OCI-LY3 (cell line): ENCODE results near the gene MAPKBP1.

Experiments used
- H2AFZ ChIP-seq: fragments of 200-600, 300-600 bp; shearing (Covaris generic); 2 replicates; pipeline ENCODE4 v1.6.0; 2014; ENCODE audit warnings: antibody characterized with exemption, low read depth, low read length
- H3K27ac ChIP-seq: fragments of 200-600, 300-600 bp; sonication (generic); 2 replicates; pipeline ENCODE4 v1.5.1; 2014; ENCODE audit warnings: mild to moderate bottlenecking, low read length, moderate library complexity, mixed read lengths
- H3K27me3 ChIP-seq: fragments of 200-600, 300-600 bp; sonication (generic); 2 replicates; pipeline ENCODE4 v1.6.1; 2014; ENCODE audit warnings: low read depth, low read length, mixed read lengths
- H3K36me3 ChIP-seq: fragments of 200-600, 300-600 bp; sonication (generic); replicated peaks from 2 replicates; pipeline ENCODE3; 2014; ENCODE audit warnings: low read depth, low read length, mixed read lengths
- H3K4me1 ChIP-seq: fragments of 300-600, 200-600 bp; sonication (generic); 2 replicates; pipeline ENCODE4 v1.6.1; 2014; ENCODE audit warnings: low read length, mixed read lengths
- H3K4me2 ChIP-seq: fragments of 200-600, 300-600 bp; sonication (generic); 2 replicates; pipeline ENCODE4 v1.6.1; 2014; ENCODE audit warnings: low read length, mixed read lengths
- H3K4me3 ChIP-seq: fragments of 300-600, 200-600 bp; sonication (generic); 2 replicates; pipeline ENCODE4 v1.5.1; 2014; ENCODE audit warnings: antibody characterized with exemption, mild to moderate bottlenecking, low read length, moderate library complexity
- H3K79me2 ChIP-seq: fragments of 300-600, 200-600 bp; shearing (Covaris generic); 2 replicates; pipeline ENCODE4 v1.6.1; 2014; ENCODE audit warnings: mild to moderate bottlenecking, low read length, mixed read lengths
- H3K9ac ChIP-seq: fragments of 300-600, 200-600 bp; shearing (Covaris generic); 2 replicates; pipeline ENCODE4 v1.6.0; 2014; ENCODE audit warnings: mild to moderate bottlenecking, low read length, moderate library complexity
- H3K9me3 ChIP-seq: fragments of 200-600, 300-600 bp; shearing (Covaris generic); 2 replicates; pipeline ENCODE4 v1.6.1; 2014; ENCODE audit warnings: low read length, mixed read lengths; ENCODE audit not compliant: insufficient read depth
- H4K20me1 ChIP-seq: fragments of 200-600, 300-600 bp; sonication (generic); 2 replicates; pipeline ENCODE4 v1.6.1; 2016; ENCODE audit warnings: low read length, mixed read lengths; ENCODE audit not compliant: insufficient read depth
- EZH2phosphoT487 ChIP-seq: fragments of 200-600 bp; shearing (Covaris generic); IDR thresholded peaks from 2 replicates; pipeline ENCODE4 v1.6.1; 2018; ENCODE audit warnings: antibody characterized with exemption, mixed run types, low read depth
- TF ChIP-seq, protein P1 (sequence below): fragments of 200-600, 300-600 bp; sonication (generic); IDR thresholded peaks from 2 replicates; pipeline ENCODE4 v1.5.1; 2014; ENCODE audit warnings: antibody characterized with exemption, low read length, low read depth

The MAPKBP1 gene

GRCh38 chr15:41838400-41838897 lies 64.2 kb downstream of the MAPKBP1 start, which contains the start of gene PLA2G4B:
TSS of gene PLA2G4B (plus strand) at chr15:41838847. CDS start at chr15:41838914, 67 bp downstream.
- H3K79me2 ChIP-seq = no peaks in the 10 kb centered on the region
- H3K27ac ChIP-seq = no peak within 1 kb of the TSS
- H3K4me2 ChIP-seq = no peak within 1 kb of the TSS
- no peaks in the 10 kb centered on the region for H3K27me3 ChIP-seq
- H3K36me3 ChIP-seq = no peaks in the 10 kb centered on the region
- H2AFZ ChIP-seq = no peak within 1 kb of the TSS
- H3K9ac ChIP-seq = no peak within 1 kb of the TSS
- no peak within 1 kb of the TSS for H3K4me3 ChIP-seq
- no peaks in the 10 kb centered on the region for H3K4me1 ChIP-seq
- no peaks in the 10 kb centered on the region for H3K9me3 ChIP-seq
- no peaks in the 10 kb centered on the region for H4K20me1 ChIP-seq
- no peak for TF ChIP-seq EZH2phosphoT487
- TF ChIP-seq, protein P1, sequence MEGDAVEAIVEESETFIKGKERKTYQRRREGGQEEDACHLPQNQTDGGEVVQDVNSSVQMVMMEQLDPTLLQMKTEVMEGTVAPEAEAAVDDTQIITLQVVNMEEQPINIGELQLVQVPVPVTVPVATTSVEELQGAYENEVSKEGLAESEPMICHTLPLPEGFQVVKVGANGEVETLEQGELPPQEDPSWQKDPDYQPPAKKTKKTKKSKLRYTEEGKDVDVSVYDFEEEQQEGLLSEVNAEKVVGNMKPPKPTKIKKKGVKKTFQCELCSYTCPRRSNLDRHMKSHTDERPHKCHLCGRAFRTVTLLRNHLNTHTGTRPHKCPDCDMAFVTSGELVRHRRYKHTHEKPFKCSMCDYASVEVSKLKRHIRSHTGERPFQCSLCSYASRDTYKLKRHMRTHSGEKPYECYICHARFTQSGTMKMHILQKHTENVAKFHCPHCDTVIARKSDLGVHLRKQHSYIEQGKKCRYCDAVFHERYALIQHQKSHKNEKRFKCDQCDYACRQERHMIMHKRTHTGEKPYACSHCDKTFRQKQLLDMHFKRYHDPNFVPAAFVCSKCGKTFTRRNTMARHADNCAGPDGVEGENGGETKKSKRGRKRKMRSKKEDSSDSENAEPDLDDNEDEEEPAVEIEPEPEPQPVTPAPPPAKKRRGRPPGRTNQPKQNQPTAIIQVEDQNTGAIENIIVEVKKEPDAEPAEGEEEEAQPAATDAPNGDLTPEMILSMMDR = no peak

GRCh38 chr15:41839781-41840491 lies 65.7 kb downstream of the MAPKBP1 start:
- Histone ChIP-seq H3K36me3 (no peaks in the 10 kb centered on the region), H3K79me2 (no peaks in the 10 kb centered on the region), H3K4me1 (no peaks in the 10 kb centered on the region), H3K27ac (no peak overlapping the region), H3K4me2 (no peak overlapping the region), H3K9me3 (no peaks in the 10 kb centered on the region), H2AFZ (no peak overlapping the region), H3K27me3 (no peaks in the 10 kb centered on the region), H3K4me3 (no peak overlapping the region), H3K9ac (no peak overlapping the region), H4K20me1 (no peaks in the 10 kb centered on the region)
- TF ChIP-seq, protein P1 = no peak
- TF ChIP-seq EZH2phosphoT487 = no peak

DNA sequence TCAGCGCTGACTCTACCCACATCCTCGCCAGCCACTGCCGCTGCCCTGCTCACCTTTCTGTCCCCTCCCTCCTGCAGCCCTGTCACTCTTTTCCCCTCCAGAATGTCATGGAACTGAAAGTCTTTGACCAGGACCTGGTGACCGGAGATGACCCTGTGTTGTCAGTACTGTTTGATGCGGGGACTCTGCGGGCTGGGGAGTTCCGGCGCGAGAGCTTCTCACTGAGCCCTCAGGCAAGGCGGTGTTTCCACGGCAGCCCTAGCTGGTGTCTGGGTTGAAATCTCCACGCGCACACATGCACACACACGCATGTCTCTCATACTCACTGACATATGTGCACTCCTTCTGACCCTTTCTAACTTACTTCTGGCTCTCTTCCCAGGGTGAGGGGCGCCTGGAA lies 66.4 kb downstream of the MAPKBP1 start:
- H3K4me3 ChIP-seq = no peak overlapping the region
- H2AFZ ChIP-seq = no peak overlapping the region
- H3K9ac ChIP-seq = no peak overlapping the region
- no peaks in the 10 kb centered on the region for H3K27me3 ChIP-seq
- H3K79me2 ChIP-seq = no peaks in the 10 kb centered on the region
- no peak overlapping the region for H3K4me2 ChIP-seq
- H3K4me1 ChIP-seq = no peaks in the 10 kb centered on the region
- TF ChIP-seq, protein P1 = no peak
- no peak for TF ChIP-seq EZH2phosphoT487
- no peaks in the 10 kb centered on the region for H3K36me3 ChIP-seq
- no peak overlapping the region for H3K27ac ChIP-seq
- no peaks in the 10 kb centered on the region for H3K9me3 ChIP-seq
- no peaks in the 10 kb centered on the region for H4K20me1 ChIP-seq

GRCh38 chr15:41841131-41841530 lies 66.8 kb downstream of the MAPKBP1 start:
- no peaks in the 10 kb centered on the region for H4K20me1 ChIP-seq

More at GRCh38 chr15:41841131-41841530, 66.8 kb downstream of the MAPKBP1 start:
- TF ChIP-seq, protein P1 = no peak
- no peak for TF ChIP-seq EZH2phosphoT487
- Histone ChIP-seq H3K79me2 (no peaks in the 10 kb centered on the region), H2AFZ (no peak overlapping the region), H3K36me3 (no peaks in the 10 kb centered on the region), H3K27ac (no peak overlapping the region), H3K9me3 (no peaks in the 10 kb centered on the region), H3K4me1 (no peaks in the 10 kb centered on the region), H3K27me3 (no peaks in the 10 kb centered on the region), H3K4me3 (no peak overlapping the region), H3K4me2 (no peak overlapping the region), H3K9ac (no peak overlapping the region)
